ENCODE data around the gene PMFBP1.

GRCh38 chr16:72164691-72165090, 7.3 kb downstream of the PMFBP1 start:
- TF ChIP-seq REST (IDR thresholded peaks at IDR 0.05; ENCODE audit: insufficient replicate concordance, low read depth) = no peak
- no peak for TF ChIP-seq POLR2AphosphoS5 (IDR thresholded peaks at IDR 0.05; ENCODE audit: low read depth)
- no peak for TF ChIP-seq CTCF (IDR thresholded peaks at IDR 0.05; ENCODE audit: insufficient read depth, low read length)

All from HL-60 (cell line).